ENCODE data around the gene ADCY5.

DNA sequence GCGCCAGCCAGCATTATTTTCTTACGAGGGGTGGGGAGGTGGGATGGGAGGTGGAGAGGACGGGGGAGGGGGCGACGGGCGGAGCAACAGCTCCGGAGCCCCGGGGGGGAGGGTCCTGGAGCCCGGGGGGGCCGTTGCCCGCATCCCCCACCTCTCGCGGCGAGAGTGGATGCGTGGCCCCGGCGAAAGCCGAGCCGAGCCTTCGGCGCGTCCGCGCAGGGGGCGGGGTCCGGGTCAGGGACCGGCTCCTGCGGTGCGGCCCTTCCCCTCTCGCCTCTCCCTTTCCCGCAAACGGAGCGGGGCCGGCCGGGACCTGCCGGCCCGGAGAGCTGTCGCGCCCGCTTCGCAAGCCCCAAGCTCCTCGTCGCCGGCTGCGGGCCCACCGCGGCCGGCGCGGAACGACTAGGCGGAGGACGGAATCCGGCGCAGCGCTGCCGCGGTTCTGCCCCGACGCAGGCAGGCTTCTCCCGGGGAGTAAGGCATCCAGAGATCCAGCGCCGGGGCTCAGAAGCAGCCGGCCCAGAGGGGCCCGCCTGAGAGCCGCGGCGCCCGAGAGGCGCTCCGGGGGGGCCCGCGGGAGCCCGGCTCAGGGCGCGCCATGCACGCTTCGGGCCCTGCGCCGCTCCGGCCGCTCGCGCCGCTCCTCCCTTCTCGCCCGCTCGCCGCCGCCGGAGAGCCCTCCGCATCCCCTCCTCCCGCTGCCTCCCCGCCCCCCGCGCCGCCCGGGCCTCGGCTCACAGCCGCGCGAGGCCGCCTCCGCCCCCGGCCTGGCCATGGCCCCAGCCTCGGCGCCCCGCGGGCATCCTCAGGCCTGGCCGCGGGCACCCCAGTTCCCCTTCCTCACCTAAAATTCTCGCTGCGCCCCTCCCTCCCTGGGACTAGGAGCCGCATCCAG is 459 bp upstream of the ADCY5 start:
- TF ChIP-seq, protein P1, sequence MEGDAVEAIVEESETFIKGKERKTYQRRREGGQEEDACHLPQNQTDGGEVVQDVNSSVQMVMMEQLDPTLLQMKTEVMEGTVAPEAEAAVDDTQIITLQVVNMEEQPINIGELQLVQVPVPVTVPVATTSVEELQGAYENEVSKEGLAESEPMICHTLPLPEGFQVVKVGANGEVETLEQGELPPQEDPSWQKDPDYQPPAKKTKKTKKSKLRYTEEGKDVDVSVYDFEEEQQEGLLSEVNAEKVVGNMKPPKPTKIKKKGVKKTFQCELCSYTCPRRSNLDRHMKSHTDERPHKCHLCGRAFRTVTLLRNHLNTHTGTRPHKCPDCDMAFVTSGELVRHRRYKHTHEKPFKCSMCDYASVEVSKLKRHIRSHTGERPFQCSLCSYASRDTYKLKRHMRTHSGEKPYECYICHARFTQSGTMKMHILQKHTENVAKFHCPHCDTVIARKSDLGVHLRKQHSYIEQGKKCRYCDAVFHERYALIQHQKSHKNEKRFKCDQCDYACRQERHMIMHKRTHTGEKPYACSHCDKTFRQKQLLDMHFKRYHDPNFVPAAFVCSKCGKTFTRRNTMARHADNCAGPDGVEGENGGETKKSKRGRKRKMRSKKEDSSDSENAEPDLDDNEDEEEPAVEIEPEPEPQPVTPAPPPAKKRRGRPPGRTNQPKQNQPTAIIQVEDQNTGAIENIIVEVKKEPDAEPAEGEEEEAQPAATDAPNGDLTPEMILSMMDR (IDR thresholded peaks at IDR 0.05) = no peak
- TF ChIP-seq, protein P2, sequence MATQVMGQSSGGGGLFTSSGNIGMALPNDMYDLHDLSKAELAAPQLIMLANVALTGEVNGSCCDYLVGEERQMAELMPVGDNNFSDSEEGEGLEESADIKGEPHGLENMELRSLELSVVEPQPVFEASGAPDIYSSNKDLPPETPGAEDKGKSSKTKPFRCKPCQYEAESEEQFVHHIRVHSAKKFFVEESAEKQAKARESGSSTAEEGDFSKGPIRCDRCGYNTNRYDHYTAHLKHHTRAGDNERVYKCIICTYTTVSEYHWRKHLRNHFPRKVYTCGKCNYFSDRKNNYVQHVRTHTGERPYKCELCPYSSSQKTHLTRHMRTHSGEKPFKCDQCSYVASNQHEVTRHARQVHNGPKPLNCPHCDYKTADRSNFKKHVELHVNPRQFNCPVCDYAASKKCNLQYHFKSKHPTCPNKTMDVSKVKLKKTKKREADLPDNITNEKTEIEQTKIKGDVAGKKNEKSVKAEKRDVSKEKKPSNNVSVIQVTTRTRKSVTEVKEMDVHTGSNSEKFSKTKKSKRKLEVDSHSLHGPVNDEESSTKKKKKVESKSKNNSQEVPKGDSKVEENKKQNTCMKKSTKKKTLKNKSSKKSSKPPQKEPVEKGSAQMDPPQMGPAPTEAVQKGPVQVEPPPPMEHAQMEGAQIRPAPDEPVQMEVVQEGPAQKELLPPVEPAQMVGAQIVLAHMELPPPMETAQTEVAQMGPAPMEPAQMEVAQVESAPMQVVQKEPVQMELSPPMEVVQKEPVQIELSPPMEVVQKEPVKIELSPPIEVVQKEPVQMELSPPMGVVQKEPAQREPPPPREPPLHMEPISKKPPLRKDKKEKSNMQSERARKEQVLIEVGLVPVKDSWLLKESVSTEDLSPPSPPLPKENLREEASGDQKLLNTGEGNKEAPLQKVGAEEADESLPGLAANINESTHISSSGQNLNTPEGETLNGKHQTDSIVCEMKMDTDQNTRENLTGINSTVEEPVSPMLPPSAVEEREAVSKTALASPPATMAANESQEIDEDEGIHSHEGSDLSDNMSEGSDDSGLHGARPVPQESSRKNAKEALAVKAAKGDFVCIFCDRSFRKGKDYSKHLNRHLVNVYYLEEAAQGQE (IDR thresholded peaks at IDR 0.05; ENCODE audit: insufficient read depth in 1 of 2, low read depth in 2 of 2, low read length in 1 of 2) = no peak
- no peak for TF ChIP-seq POLR2AphosphoS5 (IDR thresholded peaks at IDR 0.05; ENCODE audit: low read depth, low read length)
- TF ChIP-seq TCF7L2 (IDR thresholded peaks at IDR 0.05; ENCODE audit: low read depth, low read length) = no peak

Measured in Panc1 (cell line).